ENCODE measurements around the gene FLNA. TPM values are rescaled to one million over a fixed set of nuclear protein-coding genes. Genes with fewer than 3 reads are reported as not detected.

The FLNA gene
- total and polyA plus RNA-seq, 10 of the 15 experiments (the other 5 are each of a cell fraction or from before 2014, with no cell fraction given) = 5.1 to 643 (median 171) TPM

- Histone ChIP-seq H3K36me3 (ENCODE audit: control insufficient read depth in 2 of 2, insufficient read depth in 2 of 2, low read length in 1 of 2) (no peaks in the 10 kb centered on the region), H3K79me2 (ENCODE audit: control insufficient read depth, insufficient read depth, low read length) (no peaks in the 10 kb centered on the region), H2AFZ (ENCODE audit: control insufficient read depth, low read depth, low read length) (no peak overlapping the region), H3K27me3 (replicated peaks in 1 of 2; ENCODE audit: control insufficient read depth in 2 of 2, insufficient read depth in 2 of 2, low read length in 1 of 2) (no peaks in the 10 kb centered on the region), H3K4me3 (no peak overlapping the region), H3K9ac (ENCODE audit: control insufficient read depth, insufficient read depth, low read length) (no peak overlapping the region), H3K4me1 (ENCODE audit: control insufficient read depth, insufficient read depth, low read length) (peaks cover 21% of the 10 kb centered on the region), H3K9me3 (replicated peaks; ENCODE audit: control insufficient read depth, insufficient read depth, low read length) (no peaks in the 10 kb centered on the region), H3K27ac (ENCODE audit: control insufficient read depth, insufficient read depth) (peak overlapping the region; percentile 73), H4K20me1 (ENCODE audit: control insufficient read depth, insufficient read depth) (no peaks in the 10 kb centered on the region), H3K4me2 (ENCODE audit: control insufficient read depth, insufficient read depth) (no peak overlapping the region)
- ChIA-PET POLR2A (no interaction called here), CTCF (interaction anchor here (1.2 kb wide), 1 partner anchor 26 kb away, joined by 3 read pairs; no protein-coding TSS in a partner anchor), RAD21 (ENCODE audit: unreplicated experiment) (interaction anchor here (0.7 kb wide), 1 partner anchor 11 kb away, joined by 3 read pairs; no protein-coding TSS in a partner anchor), SMC1A (ENCODE audit: uncharacterized antibody, unreplicated experiment) (interaction anchor here (1.0 to 1.8 kb wide), 2 partner anchors 11 to 210 kb away, joined by 5 read pairs; no protein-coding TSS in a partner anchor)
- no TSS peak for BruUV-seq (replicated peaks)
- DNase-seq (ENCODE audit: low read depth, low spot score) (no peak), ATAC-seq (no peak), FAIRE-seq (no peak)
- in situ Hi-C loops (cut with MboI) (no loop called here), intact Hi-C loops (cut with micrococcal nuclease; ENCODE audit: unreplicated experiment) (no loop called here)
- TF ChIP-seq E2F4 (IDR thresholded peaks at IDR 0.05; ENCODE audit: low read depth, low read length) = no peak
- TF ChIP-seq CBX3 (IDR thresholded peaks at IDR 0.05; ENCODE audit: borderline replicate concordance, low read depth) = no peak
- TF ChIP-seq ZNF207 (IDR thresholded peaks at IDR 0.05; ENCODE audit: borderline replicate concordance) = no peak
- TF ChIP-seq ATF3 (IDR thresholded peaks at IDR 0.05; ENCODE audit: borderline replicate concordance, extremely low read depth, low read depth, low read length) = no peak
- no peak for TF ChIP-seq POLR2AphosphoS5 (IDR thresholded peaks at IDR 0.05; ENCODE audit: low read length)
- no peak for TF ChIP-seq HDGF (IDR thresholded peaks at IDR 0.05)
- TF ChIP-seq RBBP5 (conservative IDR thresholded peaks at IDR 0.05) = no peak
- no peak for TF ChIP-seq NFIC (IDR thresholded peaks at IDR 0.05; ENCODE audit: low read depth, low read length)
- no peak for TF ChIP-seq BCL11A (IDR thresholded peaks at IDR 0.05; ENCODE audit: low read depth, low read length)
- TF ChIP-seq ZNF24 (IDR thresholded peaks at IDR 0.05) = no peak
- TF ChIP-seq NKRF (conservative IDR thresholded peaks at IDR 0.05) = no peak
- no peak for TF ChIP-seq FOXK2 (IDR thresholded peaks at IDR 0.05)
- TF ChIP-seq NR2C2 (IDR thresholded peaks at IDR 0.05; ENCODE audit: borderline replicate concordance, control insufficient read depth, insufficient read length, low read depth) = no peak
- TF ChIP-seq SRF (IDR thresholded peaks at IDR 0.05; ENCODE audit: low read depth in 2 of 2, low read length in 2 of 2) = no peak
- TF ChIP-seq GATAD2B (conservative IDR thresholded peaks at IDR 0.05; ENCODE audit: low read depth) = no peak
- 59% methylated on average over 9 of the region's 9 CpGs for WGBS (ENCODE audit: insufficient coverage, insufficient replicate concordance, low lambda C conversion rate, missing lambda C conversion rate)
These were observed 41.3 kb downstream of the FLNA start for GRCh38 chrX:154333116-154333515.

Data from GM12878 (cell line).